Measurements from ENCODE around the gene CNKSR1.

CNKSR1 gene

GRCh38 chr1:26182383-26182696 lies 5.0 kb downstream of the CNKSR1 start:
- DNase-seq (ENCODE audit: low read depth in 2 of 2, low spot score in 1 of 2), result no peak

GRCh38 chr1:26184086-26184485 lies 6.8 kb downstream of the CNKSR1 start:
- DNase-seq (ENCODE audit: low read depth in 2 of 2, low spot score in 1 of 2), result no peak

GRCh38 chr1:26184883-26185282 lies 7.6 kb downstream of the CNKSR1 start:
- DNase-seq (ENCODE audit: low read depth in 2 of 2, low spot score in 1 of 2), result no peak

GRCh38 chr1:26187882-26188281 lies 10.6 kb downstream of the CNKSR1 start:
- DNase-seq (ENCODE audit: low read depth in 2 of 2, low spot score in 1 of 2), result no peak

- no peak for DNase-seq (ENCODE audit: low read depth in 2 of 2, low spot score in 1 of 2)
Observed at GRCh38 chr1:26188477-26188876, 11.2 kb downstream of the CNKSR1 start.

GRCh38 chr1:26189331-26189730 lies 12.0 kb downstream of the CNKSR1 start:
- no peak for DNase-seq (ENCODE audit: low read depth in 2 of 2, low spot score in 1 of 2)

- no peak for DNase-seq (ENCODE audit: low read depth in 2 of 2, low spot score in 1 of 2)
Observed at GRCh38 chr1:26189751-26190275, 12.5 kb downstream of the CNKSR1 start.

GRCh38 chr1:26190373-26190987 lies 13.2 kb downstream of the CNKSR1 start, which contains the start of gene CATSPER4:
CATSPER4 (plus strand) TSS chr1:26190602; CDS start chr1:26190628, 26 bp downstream.
- DNase-seq (ENCODE audit: low read depth in 2 of 2, low spot score in 1 of 2), result no peak

- no peak for DNase-seq (ENCODE audit: low read depth in 2 of 2, low spot score in 1 of 2)
Observed at GRCh38 chr1:26191739-26192138, 14.4 kb downstream of the CNKSR1 start.

GRCh38 chr1:26195805-26196204 lies 18.5 kb downstream of the CNKSR1 start:
- no peak for DNase-seq (ENCODE audit: low read depth in 2 of 2, low spot score in 1 of 2)

GRCh38 chr1:26197301-26197700 lies 20.0 kb downstream of the CNKSR1 start:
- DNase-seq (ENCODE audit: low read depth in 2 of 2, low spot score in 1 of 2), result no peak

GRCh38 chr1:26197813-26198212 lies 20.5 kb downstream of the CNKSR1 start:
- DNase-seq (ENCODE audit: low read depth in 2 of 2, low spot score in 1 of 2), result no peak

- DNase-seq (ENCODE audit: low read depth in 2 of 2, low spot score in 1 of 2), result no peak
Observed at GRCh38 chr1:26200413-26200812, 23.1 kb downstream of the CNKSR1 start.

GRCh38 chr1:26203642-26204318 lies 26.5 kb downstream of the CNKSR1 start:
- DNase-seq (ENCODE audit: low read depth in 2 of 2, low spot score in 1 of 2), result no peak

GRCh38 chr1:26210147-26210870 lies 33.0 kb downstream of the CNKSR1 start:
- no peak for DNase-seq (ENCODE audit: low read depth in 2 of 2, low spot score in 1 of 2)

GRCh38 chr1:26212726-26213125 lies 35.4 kb downstream of the CNKSR1 start:
- DNase-seq (ENCODE audit: low read depth in 2 of 2, low spot score in 1 of 2), result no peak

- DNase-seq (ENCODE audit: low read depth in 2 of 2, low spot score in 1 of 2), result no peak
Observed at GRCh38 chr1:26213335-26213905, 36.1 kb downstream of the CNKSR1 start.

GRCh38 chr1:26215246-26215645 lies 38.0 kb downstream of the CNKSR1 start:
- DNase-seq (ENCODE audit: low read depth in 2 of 2, low spot score in 1 of 2), result no peak

- DNase-seq (ENCODE audit: low read depth in 2 of 2, low spot score in 1 of 2), result no peak
Observed at GRCh38 chr1:26218906-26219494, 41.7 kb downstream of the CNKSR1 start.

GRCh38 chr1:26220199-26220912 lies 43.1 kb downstream of the CNKSR1 start:
- DNase-seq (ENCODE audit: low read depth in 2 of 2, low spot score in 1 of 2), result no peak

- DNase-seq (ENCODE audit: low read depth in 2 of 2, low spot score in 1 of 2), result no peak
Observed at GRCh38 chr1:26221094-26221493, 43.8 kb downstream of the CNKSR1 start.
